OCI-LY1 (cell line): ENCODE measurements around the gene ZCCHC14.

Experiments used
- H2AFZ ChIP-seq: fragments of 200-600 bp; sonication (generic), shearing (Covaris generic); 2 replicates; pipeline ENCODE4 v1.6.0; 2014; ENCODE audit warnings: antibody characterized with exemption, mild to moderate bottlenecking, low read length
- H3F3A ChIP-seq: fragments of 200-600 bp; sonication (generic), shearing (Covaris generic); 2 replicates; pipeline ENCODE4 v1.6.0; 2014; ENCODE audit warnings: mild to moderate bottlenecking, antibody characterized with exemption, low read length, moderate library complexity; ENCODE audit not compliant: insufficient read depth
- H3K27ac ChIP-seq: fragments of 200-600 bp; sonication (generic); 2 replicates; pipeline ENCODE4 v1.5.1; 2014; ENCODE audit warnings: low read length, mixed run types, mild to moderate bottlenecking, low read depth; ENCODE audit not compliant: poor library complexity, severe bottlenecking
- H3K27me3 ChIP-seq: fragments of 200-600 bp; sonication (generic); 2 replicates; pipeline ENCODE4 v1.6.0; 2014; ENCODE audit warnings: antibody characterized with exemption, mild to moderate bottlenecking, low read length, moderate library complexity; ENCODE audit not compliant: insufficient read depth
- H3K36me3 ChIP-seq: fragments of 200-600 bp; sonication (generic); 2 replicates; pipeline ENCODE4 v1.6.1; 2014; ENCODE audit warnings: mild to moderate bottlenecking, antibody characterized with exemption, low read length, moderate library complexity, mixed read lengths; ENCODE audit not compliant: insufficient read depth
- H3K4me1 ChIP-seq: fragments of 200-600 bp; sonication (generic); 2 replicates; pipeline ENCODE4 v1.5.1; 2014; ENCODE audit warnings: mild to moderate bottlenecking, low read length, moderate library complexity; ENCODE audit not compliant: insufficient read depth, severe bottlenecking
- H3K4me2 ChIP-seq: fragments of 200-600 bp; sonication (generic), shearing (Covaris generic); 2 replicates; pipeline ENCODE4 v1.6.1; 2014; ENCODE audit warnings: low read length
- H3K4me3 ChIP-seq: fragments of 200-600 bp; sonication (generic); 2 replicates; pipeline ENCODE4 v1.5.1; 2014; ENCODE audit warnings: low read length, low read depth, mild to moderate bottlenecking, mixed read lengths; ENCODE audit not compliant: poor library complexity, severe bottlenecking
- H3K79me2 ChIP-seq: fragments of 200-600 bp; shearing (Covaris generic); 2 replicates; pipeline ENCODE4 v1.6.1; 2016; ENCODE audit warnings: mixed run types, low read length, mixed read lengths; ENCODE audit not compliant: insufficient read depth
- H3K9ac ChIP-seq: fragments of 200-600 bp; sonication (generic), shearing (Covaris generic); 2 replicates; pipeline ENCODE4 v1.6.1; 2014; ENCODE audit warnings: mild to moderate bottlenecking, low read length, mixed read lengths
- H3K9me2 ChIP-seq: fragments of 200-600 bp; sonication (generic), shearing (Covaris generic); 2 replicates; pipeline ENCODE4 v1.6.1; 2014; ENCODE audit warnings: low read depth, mild to moderate bottlenecking, low read length, mixed read lengths
- H3K9me3 ChIP-seq: fragments of 200-600 bp; shearing (Covaris generic); 2 replicates; pipeline ENCODE4 v1.6.1; 2014; ENCODE audit warnings: low read length, mixed read lengths
- H4K20me1 ChIP-seq: fragments of 200-600 bp; sonication (generic), shearing (Covaris generic); 2 replicates; pipeline ENCODE4 v1.6.0; 2016; ENCODE audit warnings: mild to moderate bottlenecking, low read length; ENCODE audit not compliant: insufficient read depth
- CTCF ChIP-seq: fragments of 200-600 bp; sonication (generic), shearing (Covaris generic); IDR thresholded peaks from 2 replicates; pipeline ENCODE4 v1.5.1; 2017; ENCODE audit warnings: mild to moderate bottlenecking, antibody characterized with exemption, low read length, moderate library complexity, mixed read lengths
- EZH2 ChIP-seq: fragments of 200-600 bp; sonication (generic), shearing (Covaris generic); IDR thresholded peaks from 2 replicates; pipeline ENCODE4 v1.8.0; 2017; ENCODE audit warnings: borderline replicate concordance, mixed run types, mild to moderate bottlenecking, antibody characterized with exemption, low read length, moderate library complexity, mixed read lengths

Gene ZCCHC14

DNA sequence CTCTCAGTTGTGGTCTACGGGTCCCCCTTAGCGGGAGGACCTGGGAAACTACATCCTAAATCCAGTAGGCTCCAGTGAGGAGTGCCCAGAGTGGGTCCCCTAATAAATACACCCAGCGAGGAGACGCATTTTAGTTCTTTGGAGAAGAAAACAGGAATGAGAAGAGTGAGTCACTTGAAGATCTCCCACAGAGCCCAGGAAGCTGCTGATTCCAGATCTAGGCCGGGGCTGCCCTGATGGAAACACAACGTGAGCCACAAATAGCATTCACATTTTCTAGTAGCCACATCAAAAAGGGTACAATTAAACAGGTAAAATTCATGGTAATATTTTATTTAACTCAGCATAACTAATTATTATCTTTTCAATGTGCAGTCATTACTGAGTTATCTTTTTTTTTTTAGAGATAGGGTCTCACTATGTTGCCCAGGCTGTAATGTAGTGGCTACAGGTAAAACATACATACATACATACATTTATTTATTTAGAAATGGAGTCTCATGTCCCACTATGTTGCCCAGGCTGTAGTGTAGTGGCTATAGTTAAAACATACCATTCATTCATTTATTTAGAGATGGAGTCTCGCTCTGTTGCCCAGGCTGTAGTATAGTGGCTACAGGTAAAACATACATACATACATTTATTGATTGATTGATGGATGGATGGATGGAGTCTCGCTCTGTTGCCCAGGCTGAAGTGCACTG, 130.8 kb downstream of the ZCCHC14 start:
- Histone ChIP-seq H3K36me3 (peaks cover 41% of the 10 kb centered on the region), H3K27me3 (no peaks in the 10 kb centered on the region), H3K9me2 (no peaks in the 10 kb centered on the region), H3F3A (no peaks in the 10 kb centered on the region), H3K4me3 (no peak overlapping the region), H3K27ac (no peak overlapping the region), H2AFZ (no peak overlapping the region), H3K4me1 (no peaks in the 10 kb centered on the region), H3K79me2 (no peaks in the 10 kb centered on the region), H3K9ac (no peak overlapping the region), H3K4me2 (no peak overlapping the region), H3K9me3 (no peaks in the 10 kb centered on the region), H4K20me1 (no peaks in the 10 kb centered on the region)
- no peak for TF ChIP-seq CTCF
- no peak for TF ChIP-seq EZH2

- no peak overlapping the region for H3K9ac ChIP-seq
- TF ChIP-seq CTCF (no peak), EZH2 (no peak)
- H2AFZ ChIP-seq = no peak overlapping the region
- no peaks in the 10 kb centered on the region for H3F3A ChIP-seq
- peaks cover 41% of the 10 kb centered on the region for H3K36me3 ChIP-seq
- no peak overlapping the region for H3K27ac ChIP-seq
- no peak overlapping the region for H3K4me2 ChIP-seq
- H3K9me2 ChIP-seq = no peaks in the 10 kb centered on the region
- H3K4me3 ChIP-seq = no peak overlapping the region
- no peaks in the 10 kb centered on the region for H4K20me1 ChIP-seq
- H3K9me3 ChIP-seq = no peaks in the 10 kb centered on the region
- no peaks in the 10 kb centered on the region for H3K4me1 ChIP-seq
- no peaks in the 10 kb centered on the region for H3K27me3 ChIP-seq
- H3K79me2 ChIP-seq = no peaks in the 10 kb centered on the region
These were observed 131.8 kb downstream of the ZCCHC14 start for GRCh38 chr16:87360862-87361610.

DNA sequence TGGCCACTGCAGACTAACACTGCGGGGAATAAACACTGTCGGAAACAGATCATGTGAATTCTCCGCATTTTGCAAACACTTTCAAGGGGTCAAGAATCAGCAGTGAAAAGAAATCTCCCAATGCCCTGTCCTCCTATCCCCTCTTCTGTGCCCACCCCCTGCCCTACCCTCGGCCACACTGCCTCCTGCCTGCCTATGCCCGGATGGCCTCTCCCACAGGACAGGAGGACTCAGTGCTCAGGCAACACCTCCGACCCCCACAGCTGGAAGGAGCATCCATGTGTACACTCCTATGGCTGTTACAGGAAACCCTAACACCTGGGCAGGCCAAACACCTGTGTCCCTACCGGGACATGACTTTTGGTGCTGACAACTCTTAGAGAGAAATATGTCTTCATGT, 133.7 kb downstream of the ZCCHC14 start:
- H3K79me2 ChIP-seq = no peaks in the 10 kb centered on the region
- no peak overlapping the region for H3K9ac ChIP-seq
- H2AFZ ChIP-seq = no peak overlapping the region
- no peaks in the 10 kb centered on the region for H3K4me1 ChIP-seq
- no peaks in the 10 kb centered on the region for H3K9me2 ChIP-seq
- TF ChIP-seq EZH2 = no peak
- TF ChIP-seq CTCF = no peak
- H3K9me3 ChIP-seq = no peaks in the 10 kb centered on the region
- no peaks in the 10 kb centered on the region for H3K27me3 ChIP-seq
- H3F3A ChIP-seq = no peaks in the 10 kb centered on the region
- H3K27ac ChIP-seq = no peak overlapping the region
- no peak overlapping the region for H3K4me2 ChIP-seq
- peaks cover 41% of the 10 kb centered on the region for H3K36me3 ChIP-seq
- H3K4me3 ChIP-seq = no peak overlapping the region
- no peaks in the 10 kb centered on the region for H4K20me1 ChIP-seq
